ENCODE results near the gene ADRA2C.

The ADRA2C gene

GRCh38 chr4:3816256-3816825 is 50.2 kb downstream of the ADRA2C start:
- no peak for DNase-seq

DNA sequence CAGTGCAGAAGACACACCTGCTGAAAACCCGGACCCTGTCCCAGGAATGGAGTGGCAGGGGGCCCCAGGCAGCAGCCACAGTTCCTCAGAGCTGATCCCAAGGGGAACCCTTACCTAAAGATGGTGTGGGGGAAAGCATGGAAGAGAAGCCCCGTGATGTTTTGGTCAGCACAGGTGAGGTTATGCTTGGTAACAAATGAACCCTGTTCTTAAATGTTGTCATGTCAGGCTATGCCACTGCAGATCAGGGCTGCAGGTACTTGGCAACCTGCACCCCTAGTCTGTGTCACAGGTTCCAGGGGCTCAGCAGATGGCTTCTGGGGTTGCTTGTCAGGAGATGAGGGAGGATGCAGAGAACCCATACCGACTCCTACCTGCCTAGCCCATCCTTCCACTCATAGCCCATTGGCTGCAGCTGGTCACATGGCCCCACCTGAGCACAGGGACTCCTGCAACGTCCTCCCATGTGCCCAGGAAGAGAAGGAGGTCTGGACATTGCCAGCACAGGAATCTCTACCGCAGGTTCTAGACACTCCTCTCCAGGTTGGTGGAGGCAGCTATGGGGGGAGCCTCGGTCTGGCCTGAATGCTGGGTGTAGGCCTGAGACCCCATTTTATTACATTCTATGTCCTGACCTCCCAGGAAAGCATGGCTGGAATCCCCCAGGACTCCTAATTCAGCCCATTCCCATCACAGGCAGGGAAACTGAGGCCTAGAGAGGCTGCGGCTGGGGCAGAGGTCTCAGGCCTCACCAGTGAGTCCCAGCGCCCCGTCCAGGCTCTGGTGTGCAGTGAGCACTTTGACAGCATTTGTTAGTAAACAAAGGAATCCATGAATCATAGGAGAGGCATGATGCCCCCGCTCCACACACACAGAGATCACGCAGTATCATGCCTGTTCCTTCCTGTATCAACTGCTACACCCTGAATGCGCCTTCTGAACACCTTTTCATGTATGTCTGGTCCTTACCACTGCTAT is 51.1 kb downstream of the ADRA2C start:
- DNase-seq, result no peak

All from activated T-cell treated with anti-CD3 and anti-CD28 coated beads, Interleukin-2, amount 50 U/mL, for 1 hour (primary cell).